Endothelial cell of hepatic sinusoid (primary cell): Measurements from ENCODE around the gene SSC5D.
"Not testable (repeated sequence)": the region's sequence is repeated elsewhere in the genome, so short reads cannot be mapped to it uniquely, and the experiment has no call there.

Experiments used
- in situ Hi-C: cut with HindIII; loops from 2 replicates; pipeline ENCODE4 v1.10.0; 2017; ENCODE audit warnings: low sequenced_read_pairs

Gene SSC5D

GRCh38 chr19:55486043-55486970 is 1.9 kb upstream of the SSC5D start:
- in situ Hi-C loops = no loop called here

- in situ Hi-C loops = no loop called here
Measured at GRCh38 chr19:55486971-55487923, 989 bp upstream of the SSC5D start.

- in situ Hi-C loops = no loop called here
Measured at GRCh38 chr19:55488986-55489710, 912 bp downstream of the SSC5D start.

GRCh38 chr19:55489711-55490477 is 1.7 kb downstream of the SSC5D start:
- in situ Hi-C loops = no loop called here

GRCh38 chr19:55490478-55491432 is 2.5 kb downstream of the SSC5D start:
- in situ Hi-C loops = no loop called here

- in situ Hi-C loops = no loop called here
Measured at GRCh38 chr19:55491546-55492360, 3.5 kb downstream of the SSC5D start.

- in situ Hi-C loops = no loop called here
Measured at GRCh38 chr19:55492362-55492944, 4.2 kb downstream of the SSC5D start.

GRCh38 chr19:55493052-55493644 is 4.9 kb downstream of the SSC5D start:
- in situ Hi-C loops = no loop called here

- in situ Hi-C loops = no loop called here
Measured at GRCh38 chr19:55493645-55494171, 5.5 kb downstream of the SSC5D start.

- in situ Hi-C loops = no loop called here
Measured at GRCh38 chr19:55494172-55494761, 6.0 kb downstream of the SSC5D start.

- in situ Hi-C loops = no loop called here
Measured at GRCh38 chr19:55495646-55496349, 7.6 kb downstream of the SSC5D start.

- in situ Hi-C loops = not testable (repeated sequence)
Measured at GRCh38 chr19:55496820-55497219, 8.6 kb downstream of the SSC5D start.

- in situ Hi-C loops = no loop called here
Measured at GRCh38 chr19:55497763-55498162, 9.5 kb downstream of the SSC5D start.

- in situ Hi-C loops = no loop called here
Measured at GRCh38 chr19:55498246-55498840, 10.1 kb downstream of the SSC5D start.

- in situ Hi-C loops = no loop called here
Measured at GRCh38 chr19:55500368-55500952, 12.2 kb downstream of the SSC5D start.
